Eye (tissue), 1 donor: ENCODE data around the gene RRP1B.
"Not testable (repeated sequence)": the region's sequence is repeated elsewhere in the genome, so short reads cannot be mapped to it uniquely, and the experiment has no call there.

ENCODE experiments used
- DNase-seq: peaks from one replicate; pipeline ENCODE4 v3.0.0-alpha.2; 2015

RRP1B gene

DNA sequence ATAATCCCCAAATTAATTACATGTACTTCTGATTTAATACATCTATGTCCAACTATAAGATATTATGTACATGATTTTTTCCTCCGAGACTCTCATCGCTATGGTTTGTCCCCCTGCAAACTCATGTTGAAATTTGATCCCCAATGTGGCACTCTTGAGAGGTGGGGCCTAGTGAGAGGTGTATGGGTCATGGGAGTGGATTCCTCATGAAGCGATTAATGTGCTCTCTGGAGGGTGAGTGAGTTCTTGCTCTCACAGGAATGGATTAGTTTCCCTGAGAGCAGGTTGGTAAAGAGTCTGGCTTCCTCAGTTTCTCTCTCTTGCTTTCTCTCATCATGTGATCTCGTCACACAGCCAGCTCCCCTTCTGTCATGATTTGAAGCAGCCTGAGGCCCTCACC, 16.2 kb upstream of the RRP1B start:
- DNase-seq = peak; percentile 8

DNA sequence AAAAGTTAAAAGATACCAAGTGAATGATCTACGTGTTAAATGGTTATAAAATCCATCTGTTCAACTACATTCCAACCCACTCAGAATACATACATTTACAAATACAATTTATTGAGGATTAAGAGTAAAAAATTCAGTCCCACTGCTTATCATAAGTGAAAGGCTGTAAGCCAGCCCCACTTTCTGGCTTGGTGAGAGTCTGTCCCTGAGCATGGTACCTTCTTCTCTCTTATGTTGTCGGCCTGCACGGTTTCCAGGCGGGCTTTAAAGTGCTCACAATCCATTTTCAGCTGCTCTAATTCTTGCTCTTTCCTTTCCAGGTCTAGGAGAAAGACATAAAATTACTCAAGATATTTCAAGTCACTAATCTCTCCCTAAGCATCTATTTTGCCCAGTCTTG, 15.3 kb upstream of the RRP1B start:
- DNase-seq = no peak

DNA sequence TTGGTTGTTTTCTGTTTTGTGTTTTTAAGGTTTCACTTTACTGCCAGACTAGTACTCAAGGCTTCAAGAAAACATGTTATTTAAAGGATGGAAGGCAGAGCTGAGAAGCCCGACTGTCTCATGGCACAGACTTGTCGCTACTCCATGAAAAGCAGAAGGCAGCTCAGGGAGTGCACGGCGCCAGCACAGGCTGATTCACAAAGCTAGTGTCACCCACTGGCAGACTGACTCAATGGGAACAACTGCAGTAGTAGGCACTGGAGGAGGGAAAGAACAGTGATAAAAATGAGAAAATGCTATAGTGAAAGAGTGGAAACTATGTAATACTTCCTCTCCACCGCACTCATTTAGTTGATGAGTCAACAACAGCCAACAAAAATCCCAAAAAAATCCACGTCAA, 14.8 kb upstream of the RRP1B start:
- DNase-seq = no peak

DNA sequence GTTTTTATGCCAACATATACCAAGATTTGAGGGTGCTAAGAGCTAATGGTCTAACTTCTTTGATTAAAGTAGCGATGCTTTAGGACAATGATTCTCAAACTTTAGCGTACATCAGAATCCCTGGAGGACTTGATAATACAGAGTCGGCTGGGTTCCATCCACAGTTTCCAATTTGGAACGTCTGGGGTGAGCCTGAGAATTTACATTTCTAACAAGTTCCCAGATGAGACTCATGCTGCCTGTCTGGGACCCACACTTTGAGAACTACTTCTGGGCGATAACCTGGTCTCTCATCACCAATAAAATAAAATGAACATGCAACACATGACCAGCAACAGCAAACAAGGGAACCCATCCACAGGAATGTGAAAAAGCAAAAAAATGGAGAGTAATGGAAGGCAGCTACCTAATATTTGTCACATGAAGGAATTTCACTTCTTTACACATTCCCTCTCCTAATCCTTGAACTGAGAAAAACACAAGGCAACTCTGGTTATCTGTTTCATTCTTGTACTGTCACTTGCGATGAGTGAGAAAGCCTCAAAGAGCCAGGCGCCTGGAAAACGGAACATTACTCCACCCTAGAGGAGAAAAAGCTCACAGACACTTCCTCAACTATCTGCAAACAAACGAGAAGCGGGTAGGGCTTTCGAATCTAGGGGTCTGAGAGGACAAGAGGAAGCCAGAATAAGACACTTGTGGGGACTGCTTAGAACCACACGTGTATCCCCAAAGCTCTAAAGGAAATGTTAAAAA, 14.0 kb upstream of the RRP1B start:
- peak; percentile 90 for DNase-seq

DNA sequence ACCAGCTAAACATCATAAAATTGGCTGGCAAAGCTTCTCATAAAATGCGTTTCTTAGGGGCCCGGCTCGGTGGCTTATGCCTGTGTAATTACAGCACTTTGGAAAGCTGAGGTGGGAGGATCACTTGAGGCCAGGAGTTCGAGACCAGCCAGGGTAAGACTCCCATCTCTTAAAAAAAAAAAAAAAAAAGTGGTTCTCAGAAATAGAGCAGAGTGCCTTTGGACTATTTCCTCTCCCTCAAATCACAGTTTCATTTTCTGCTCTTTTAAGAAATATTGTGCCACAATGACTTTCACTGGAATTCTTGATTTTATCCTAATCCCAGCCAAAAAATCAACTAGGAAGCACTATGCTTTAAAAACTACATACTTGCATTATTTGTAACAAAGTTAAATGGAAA, 13.4 kb upstream of the RRP1B start:
- no peak for DNase-seq

DNA sequence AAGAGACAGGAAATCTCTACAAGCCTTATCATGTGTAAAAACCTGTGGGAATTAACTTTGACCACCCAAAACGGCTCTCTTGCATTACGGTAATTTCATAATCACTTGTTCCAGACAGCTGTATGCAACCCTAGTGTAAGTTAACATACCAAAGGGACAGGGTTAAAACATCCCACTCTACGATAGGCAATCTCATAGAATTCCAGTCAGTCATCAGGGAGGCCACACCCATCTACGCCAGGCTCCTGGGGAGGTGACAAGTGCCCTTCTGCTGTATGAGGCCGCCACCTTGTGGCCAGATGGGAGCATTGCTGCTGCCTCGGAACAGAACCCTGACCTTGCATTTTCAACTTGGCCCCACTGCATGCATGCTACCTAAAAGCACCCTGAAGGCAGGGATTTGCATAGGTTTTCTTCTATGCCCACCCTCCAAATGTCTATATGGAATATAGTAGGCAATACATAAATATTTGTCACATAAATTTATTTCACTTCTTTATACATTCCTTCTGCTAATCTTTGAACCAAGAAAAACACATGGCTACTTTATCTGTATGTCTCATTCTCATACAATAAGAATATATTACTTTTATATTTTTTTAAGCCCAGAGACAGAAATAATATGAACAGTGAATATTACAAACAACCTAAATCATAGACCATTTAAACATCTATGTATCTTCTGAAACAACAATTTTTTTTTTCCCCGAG, 12.7 kb upstream of the RRP1B start:
- DNase-seq = peak; percentile 95

DNA sequence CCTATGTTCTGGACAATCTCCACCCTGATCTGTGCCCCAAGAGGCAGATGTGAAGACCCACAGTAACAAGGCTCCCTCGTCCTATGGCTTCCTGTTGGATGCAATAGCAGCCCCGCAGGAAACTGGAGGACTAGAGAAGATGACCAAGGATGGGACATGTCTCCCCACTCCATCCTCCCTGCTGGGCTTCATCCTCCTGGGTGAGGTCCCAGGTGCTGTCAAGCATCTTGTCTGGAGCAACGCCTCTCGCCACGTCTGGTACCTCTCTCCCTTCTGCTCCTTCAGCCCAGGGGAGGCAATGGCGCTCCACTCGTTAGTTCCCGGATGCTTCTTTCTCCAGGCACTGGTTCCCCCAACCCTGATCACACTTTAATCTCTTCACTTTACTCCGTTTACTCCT, 11.2 kb upstream of the RRP1B start:
- no peak for DNase-seq

DNA sequence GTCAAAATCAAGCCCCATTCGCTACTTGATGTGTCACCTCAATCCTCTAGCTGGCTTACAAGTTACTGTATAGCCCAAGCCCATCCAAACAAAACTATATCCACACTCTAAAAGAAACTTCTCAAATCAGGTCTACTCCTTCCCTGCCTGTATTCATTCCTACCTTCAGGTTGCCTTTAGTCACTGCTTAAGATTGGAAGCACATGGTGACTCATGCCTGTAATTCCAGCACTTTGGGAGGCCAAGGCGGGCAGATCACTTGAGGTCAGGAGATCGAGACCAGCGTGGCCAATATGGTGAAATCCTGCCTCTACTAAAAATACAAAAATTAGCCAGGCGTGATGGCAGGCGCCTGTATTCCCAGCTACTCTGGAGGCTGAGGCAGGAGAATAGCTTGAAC, 7.4 kb upstream of the RRP1B start:
- not testable (repeated sequence) for DNase-seq

DNA sequence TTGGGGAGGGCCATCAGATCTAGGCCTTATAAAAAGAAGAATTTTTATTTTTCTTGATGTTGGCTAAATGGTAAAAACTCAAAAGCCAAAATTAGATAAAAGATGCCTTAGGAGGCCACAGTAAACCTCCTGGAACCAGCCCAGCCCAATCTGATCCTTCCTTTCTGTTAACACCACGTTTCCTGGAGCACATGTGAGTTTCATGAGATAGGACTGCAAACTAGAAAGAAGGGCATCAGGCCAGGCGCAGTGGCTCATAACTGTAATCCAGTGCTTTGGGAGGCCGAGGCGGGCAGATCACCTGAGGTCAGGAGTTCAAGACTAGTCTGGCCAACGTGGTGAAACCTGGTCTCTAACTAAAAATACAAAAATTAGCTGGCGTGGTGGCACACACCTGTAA, 6.7 kb upstream of the RRP1B start:
- DNase-seq = no peak

DNA sequence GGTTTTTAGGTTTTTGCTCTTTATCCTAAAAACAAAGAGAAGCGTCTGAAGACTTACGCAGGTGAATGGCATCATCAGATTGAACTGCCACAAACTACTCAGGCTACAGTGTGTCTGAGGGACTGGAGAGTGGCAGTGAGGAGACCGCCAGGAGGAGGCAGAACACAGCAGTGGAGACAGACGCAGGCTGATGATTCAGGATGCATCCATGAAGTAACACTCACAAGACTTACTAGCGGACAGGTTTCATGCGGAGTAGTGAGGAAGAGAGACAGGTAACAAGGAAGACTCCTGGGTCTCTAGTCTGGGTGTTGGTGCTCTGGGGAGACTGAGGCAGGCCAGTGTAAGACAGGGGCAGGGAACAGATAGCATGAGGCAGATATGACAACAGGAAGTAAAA, 5.7 kb upstream of the RRP1B start:
- no peak for DNase-seq

DNA sequence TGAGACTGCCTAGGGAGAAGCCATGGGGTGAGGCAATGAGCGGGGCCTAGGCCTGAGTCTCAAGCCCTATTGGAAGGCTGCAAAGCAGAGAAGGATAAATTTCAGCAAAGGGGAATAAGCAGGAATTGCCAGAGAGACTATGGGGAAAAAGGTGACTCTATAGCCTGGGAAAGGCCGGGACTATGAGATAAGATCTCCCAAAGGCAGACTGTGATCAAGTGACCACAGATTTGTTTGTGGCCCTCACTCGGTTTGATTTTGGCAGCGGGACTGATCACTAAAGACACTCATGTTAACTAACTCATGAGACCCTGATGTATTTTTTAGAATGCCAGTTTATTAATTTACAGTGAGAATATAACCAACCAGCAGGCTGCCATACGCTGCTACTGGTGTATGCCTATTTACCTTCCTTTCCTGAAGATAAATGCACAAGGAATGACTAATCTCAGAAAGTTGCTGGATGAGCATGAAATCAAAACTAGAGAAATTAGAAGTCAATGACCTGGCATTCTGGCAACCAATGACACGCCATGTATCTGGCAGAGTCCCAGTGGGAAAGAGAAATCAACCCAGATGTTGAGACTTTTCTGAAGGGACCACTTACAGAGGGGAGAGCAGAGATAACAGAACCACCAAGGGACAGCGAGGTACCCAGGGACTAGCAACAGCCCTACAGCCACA, 4.4 kb upstream of the RRP1B start:
- DNase-seq = no peak

DNA sequence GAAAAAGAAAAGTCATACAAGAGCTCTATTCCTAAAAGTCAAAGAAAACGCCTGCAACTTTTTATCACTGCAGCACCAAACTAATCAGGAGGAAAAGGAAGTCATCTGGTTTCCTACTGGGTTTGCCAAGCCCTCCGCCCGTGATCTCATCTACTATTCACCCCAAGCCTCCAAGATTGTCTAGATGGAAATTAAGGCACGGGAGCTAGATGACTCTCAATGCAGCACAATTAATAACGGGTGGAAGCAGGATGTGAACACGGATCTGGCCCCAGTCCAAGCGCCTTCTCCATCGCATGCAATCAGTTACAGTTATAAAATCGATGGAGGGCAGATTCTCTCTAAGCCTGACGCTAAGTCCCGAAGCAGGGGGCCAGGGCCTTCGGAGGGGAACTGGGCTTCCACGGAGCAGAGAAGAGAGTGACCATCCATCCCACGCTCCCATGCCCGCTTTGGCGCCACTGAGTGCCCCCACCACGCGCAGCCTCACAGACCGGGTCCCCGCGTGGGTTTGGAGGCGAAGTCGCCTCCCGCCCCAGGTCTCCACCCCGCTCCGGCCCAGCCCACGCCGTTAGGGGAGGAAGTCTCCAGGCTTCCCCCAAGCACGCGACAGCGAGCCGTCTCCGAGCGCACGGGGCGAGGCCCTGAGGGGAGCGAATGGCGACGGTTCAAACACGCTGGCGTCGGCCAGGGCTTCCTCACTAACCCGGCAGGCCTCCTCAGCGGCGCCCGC, 1.8 kb upstream of the RRP1B start:
- no peak for DNase-seq

DNA sequence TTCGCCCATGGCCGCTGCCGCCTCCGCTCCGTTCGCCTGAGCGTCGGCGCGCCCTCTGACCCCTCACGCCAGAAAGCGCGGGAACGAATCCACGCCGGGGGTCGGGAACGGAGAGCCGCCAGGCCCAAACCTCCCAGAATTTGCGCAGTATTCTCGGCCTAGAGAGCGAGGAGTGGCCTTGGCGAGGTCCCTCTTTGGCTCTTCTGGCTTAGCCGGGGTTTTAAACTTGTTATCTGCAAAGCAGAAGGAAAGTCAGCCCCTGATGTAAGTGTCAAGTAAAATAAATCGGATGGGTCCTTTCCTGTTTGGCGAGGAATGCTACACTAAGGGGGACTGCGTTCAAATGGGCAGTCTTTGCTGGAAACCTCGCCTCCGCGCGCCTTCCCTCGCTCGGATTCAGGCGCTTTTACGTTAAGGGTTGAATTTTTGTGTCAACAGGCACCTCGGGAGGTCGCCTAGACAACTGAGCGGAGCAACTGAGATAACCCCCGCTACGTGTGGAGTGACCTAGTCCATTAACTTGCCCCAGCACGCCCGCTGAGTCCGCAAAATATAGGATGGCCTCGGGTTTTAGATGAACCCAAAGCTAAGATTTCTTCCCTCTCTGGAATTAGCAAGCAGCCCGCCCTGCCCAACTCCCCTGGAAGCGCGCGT, 1.1 kb upstream of the RRP1B start:
- no peak for DNase-seq

DNA sequence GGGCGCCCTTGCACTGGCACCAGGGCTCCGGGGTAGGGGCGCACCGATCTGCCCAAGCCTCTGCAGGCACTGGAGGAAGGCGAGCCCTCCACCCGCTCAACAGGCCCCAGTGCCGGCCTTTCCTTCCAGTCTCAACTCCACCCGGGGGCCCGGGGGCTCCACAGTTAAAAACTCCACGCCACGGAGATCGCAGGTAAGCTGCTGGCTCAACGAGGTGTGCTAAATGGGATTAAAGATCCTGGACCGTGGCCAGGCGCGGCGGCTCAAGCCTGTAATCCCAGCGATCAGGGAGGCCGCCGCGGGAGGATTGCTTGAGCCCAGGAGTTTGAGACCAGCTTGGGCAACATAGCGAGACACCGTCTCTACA, 608 bp upstream of the RRP1B start:
- no peak for DNase-seq

DNA sequence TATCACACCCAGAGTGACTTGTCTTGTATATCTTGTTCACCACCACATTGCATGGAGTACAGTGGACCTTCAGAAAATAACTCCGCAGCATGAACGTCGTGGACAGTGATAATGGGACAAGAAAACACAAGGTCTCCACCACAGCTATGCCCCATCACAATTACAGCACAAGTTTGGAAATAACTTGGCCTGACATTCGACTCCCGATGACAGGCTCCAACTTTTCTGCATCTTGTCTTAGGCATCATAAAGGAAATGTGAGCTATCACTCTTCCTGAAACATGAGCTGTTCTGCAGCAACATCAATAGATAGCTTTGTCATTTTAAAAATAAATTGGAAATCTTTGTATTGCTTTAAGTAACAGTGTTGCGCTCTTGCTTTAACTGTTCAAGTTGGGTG, 2.9 kb downstream of the RRP1B start:
- DNase-seq = no peak

DNA sequence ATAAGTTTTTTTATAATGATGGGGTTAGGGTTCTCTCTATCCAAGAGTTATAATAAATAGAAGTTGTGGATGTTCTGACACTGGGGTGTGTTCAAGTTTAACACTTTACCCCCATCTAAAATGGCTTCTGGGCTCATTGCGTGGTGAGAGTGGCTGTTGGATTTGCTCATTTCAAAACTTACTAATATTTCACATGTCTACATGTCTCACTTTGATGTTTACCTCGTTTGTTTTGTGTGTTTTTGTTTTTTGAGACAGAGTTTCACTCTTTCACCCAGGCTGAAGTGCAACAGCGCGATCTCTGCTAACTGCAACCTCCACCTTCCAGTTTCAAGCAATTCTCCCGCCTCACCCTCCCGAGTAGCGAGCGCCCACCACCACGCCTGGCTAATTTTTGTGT, 3.7 kb downstream of the RRP1B start:
- DNase-seq = no peak

DNA sequence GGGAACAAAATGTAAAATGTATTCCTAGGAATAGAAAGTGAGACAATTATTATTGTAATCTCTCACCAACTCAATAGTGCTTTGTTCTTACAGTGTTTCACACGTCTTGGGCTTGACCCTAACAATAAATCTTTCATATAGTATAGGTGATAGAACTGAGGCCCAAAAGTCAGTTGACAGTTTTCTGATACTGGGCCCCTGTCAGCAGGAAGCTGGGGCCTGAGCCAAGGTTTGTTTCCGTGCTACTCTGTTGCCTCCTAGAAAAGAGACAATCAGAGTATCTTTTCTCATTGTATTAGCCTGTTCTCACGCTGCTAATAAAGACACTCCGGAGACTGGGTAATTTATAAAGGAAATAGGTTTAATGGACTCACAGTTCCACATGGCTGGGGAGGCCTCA, 5.0 kb downstream of the RRP1B start:
- no peak for DNase-seq

DNA sequence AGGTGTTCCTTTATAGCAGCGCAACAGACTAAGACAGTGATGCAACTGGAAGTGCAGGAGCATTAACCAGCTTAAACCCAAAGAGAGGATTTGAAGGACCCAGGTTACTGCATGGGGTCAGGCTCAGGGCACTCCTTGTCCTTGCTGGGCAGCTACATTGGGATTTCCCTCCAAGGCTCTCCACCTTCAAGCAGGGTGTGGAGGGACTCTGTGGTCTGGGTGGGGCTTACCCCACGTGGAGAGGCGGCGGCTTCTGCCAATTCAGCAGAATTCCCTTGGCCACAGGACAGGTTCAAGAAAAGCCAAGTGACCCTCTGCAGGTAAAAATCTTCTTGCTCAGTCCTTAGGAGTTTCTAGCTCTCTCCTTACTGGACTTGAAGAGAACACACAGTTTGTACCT, 6.5 kb downstream of the RRP1B start:
- no peak for DNase-seq

DNA sequence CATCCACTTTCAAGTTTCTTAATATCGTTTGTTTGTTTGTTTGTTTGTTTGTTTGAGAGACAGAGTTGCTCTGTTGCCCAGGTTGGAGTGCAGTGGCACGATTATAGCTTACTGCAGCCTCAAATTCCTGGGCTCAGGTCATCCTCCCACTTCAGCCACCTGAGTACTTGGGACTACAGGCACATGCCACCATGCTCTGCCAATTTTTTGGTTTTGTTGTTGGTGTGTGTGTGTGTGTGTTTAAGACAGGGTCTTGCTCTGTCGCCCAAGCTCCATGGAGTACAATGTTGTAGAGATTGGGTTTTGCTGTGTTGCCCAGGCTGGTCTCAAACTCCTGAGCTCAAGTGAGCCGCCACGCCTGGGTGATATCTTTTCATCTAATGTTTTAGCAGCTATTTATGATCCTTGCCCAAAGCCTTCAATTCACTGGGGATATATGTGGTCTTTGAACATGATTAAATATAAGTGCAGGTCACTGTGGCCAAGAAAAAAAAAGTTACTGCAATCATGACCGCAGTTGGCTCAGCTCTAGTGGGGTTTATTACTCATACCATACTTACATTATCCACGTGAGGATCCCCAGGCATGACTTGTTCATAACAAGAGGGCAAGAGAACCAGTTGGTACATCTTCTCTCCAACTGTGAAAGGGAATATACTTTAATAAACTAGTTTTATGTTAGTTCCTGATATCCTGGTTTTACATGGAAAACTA, 8.0 kb downstream of the RRP1B start:
- DNase-seq = no peak

DNA sequence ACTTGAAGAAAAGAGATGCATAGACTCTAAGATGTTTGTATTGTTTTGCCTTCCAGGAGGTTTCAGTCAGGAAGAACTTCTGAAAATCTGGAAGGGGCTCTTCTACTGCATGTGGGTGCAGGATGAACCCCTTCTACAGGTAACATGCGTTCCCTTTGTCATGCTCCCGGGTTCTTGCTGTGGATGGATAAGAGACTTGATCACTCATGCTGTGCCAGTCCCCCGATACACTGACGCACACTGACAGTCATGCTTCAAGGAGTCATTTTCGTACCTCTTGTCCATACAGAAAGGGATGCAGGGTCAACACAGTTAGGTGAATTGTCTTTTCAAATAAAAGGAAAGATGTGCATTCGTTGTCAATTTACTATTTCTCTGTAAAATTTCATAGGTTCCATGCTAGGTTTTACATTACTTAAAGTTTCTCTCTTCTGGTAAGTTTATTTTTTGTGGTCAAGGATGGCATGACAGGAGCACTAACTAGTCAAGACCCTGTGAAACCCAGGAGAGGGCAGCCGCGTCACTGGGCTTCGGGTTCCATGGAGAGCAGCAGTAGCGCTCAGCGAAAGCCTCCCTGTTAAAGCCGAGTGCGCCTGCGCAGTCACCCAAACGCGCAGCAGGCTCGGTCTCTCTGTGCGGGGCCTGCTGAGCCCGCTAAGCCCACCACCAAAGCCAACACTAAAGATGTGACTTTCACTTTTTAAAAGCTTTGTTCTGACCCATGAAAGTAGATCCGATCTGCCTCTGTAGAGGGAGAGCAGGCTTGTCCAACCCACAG, 10.7 kb downstream of the RRP1B start:
- no peak for DNase-seq

DNA sequence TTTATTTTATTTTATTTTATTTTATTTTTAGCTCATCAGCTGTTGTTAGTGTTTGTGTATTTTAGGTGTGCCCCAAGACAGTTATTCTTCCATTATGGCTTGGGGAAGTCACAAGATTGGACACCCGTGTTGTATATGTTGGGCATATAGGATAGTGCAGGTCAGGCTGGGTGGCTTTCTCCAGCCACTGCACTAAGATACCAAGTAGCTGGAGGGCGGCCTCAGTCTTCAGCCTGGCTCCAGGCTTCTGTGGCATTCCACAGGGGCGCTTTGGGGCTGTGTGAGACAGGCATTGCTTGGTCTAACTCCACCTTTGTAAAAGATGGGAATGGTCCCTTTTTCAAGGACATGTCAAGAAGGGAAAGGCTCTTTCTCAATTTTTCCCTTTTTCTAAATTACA, 16.5 kb downstream of the RRP1B start:
- no peak for DNase-seq

DNA sequence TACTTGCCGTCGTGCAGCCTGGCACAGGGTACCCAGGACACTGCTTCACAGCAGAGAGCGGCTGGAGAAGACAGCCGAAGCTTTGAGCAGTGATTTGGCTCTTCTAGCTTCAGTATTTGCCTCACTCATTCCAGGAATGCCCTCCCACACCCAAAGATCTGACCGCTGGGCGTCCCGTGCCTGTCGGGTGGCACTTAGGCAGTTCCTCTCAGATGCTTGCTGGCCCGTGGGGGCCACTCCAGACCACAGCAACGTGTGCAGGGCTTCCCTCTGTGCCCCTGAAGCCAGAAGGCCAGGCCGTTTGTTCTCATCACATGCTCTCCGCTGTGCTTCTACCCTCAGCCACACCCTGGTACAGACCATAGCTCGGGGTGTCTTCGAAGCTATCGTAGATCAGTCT, 17.0 kb downstream of the RRP1B start:
- DNase-seq = no peak
